K562 (cell line): ENCODE measurements around the gene A4GNT. TPM values are rescaled to one million over a fixed set of nuclear protein-coding genes. Genes with fewer than 3 reads are reported as not detected.

Experiments
- ATAC-seq: fragments of 200-7000 bp; cut with Tn5 transposase; 3 replicates; pipeline ENCODE4 v1.9.1; 2020; ENCODE audit warnings: moderate library complexity
- BruUV-seq: library from RNA; stranded (reverse); fragments of 400-500 nt; replicated peaks from 2 replicates; lab custom pipeline; 2021; lab: Mats Ljungman, UMichigan
- CTCF ChIA-PET: fragments of 300-600 bp; formaldehyde crosslinking; extraction: SDS; loops from one replicate; lab custom pipeline; 2021; ENCODE audit warnings: low intra/inter-chr PET ratio; lab: Yijun Ruan, JAX
- POLR2A ChIA-PET: fragments of 300-600, 350-650 bp; sonication (Branson Sonifier 250); formaldehyde crosslinking; extraction: SDS; loops from one replicate; lab custom pipeline; 2021; ENCODE audit warnings: antibody characterized with exemption, inconsistent platforms; lab: Yijun Ruan, JAX
- DNase-seq, 4 experiments: peaks; one replicate each; pipeline versions ENCODE4 v3.0.0 to v3.0.0-alpha.2; 2011 to 2018; ENCODE audit warnings: low spot score in 3 of 4, mixed read lengths in 3 of 4; ENCODE audit errors: extremely low read depth in 1 of 4
- FAIRE-seq: peaks from 2 replicates; lab custom pipeline; 2011; peaks lifted over from hg19 to GRCh38; lab: Jason Lieb, UNC
- H2AFZ ChIP-seq: 2 replicates; pipeline ENCODE4 v1.6.0; 2011; ENCODE audit warnings: low read depth, low read length, control low read depth, inconsistent platforms
- H3K27ac ChIP-seq: fragments of 200-600 bp; 3 replicates; pipeline ENCODE4 v1.8.0; 2011; ENCODE audit warnings: low read depth, mild to moderate bottlenecking, control low read depth, inconsistent platforms, low read length, moderate library complexity, mixed read lengths; ENCODE audit errors: extremely low read depth
- H3K27me3 ChIP-seq, 2 experiments: fragments of 300-600 bp in 1 of 2; 2 replicates in 1 of 2; 3 replicates in 1 of 2; pipeline versions ENCODE4 v1.6.0 to v1.8.0; 2011; ENCODE audit warnings: inconsistent platforms in 2 of 2, low read length in 2 of 2, mild to moderate bottlenecking in 1 of 2, mixed read lengths in 1 of 2, moderate library complexity in 1 of 2; ENCODE audit not compliant: control insufficient read depth in 2 of 2, insufficient read depth in 2 of 2
- H3K36me3 ChIP-seq: fragments of 300-600 bp; 3 replicates; pipeline ENCODE4 v1.8.0; 2011; ENCODE audit warnings: mild to moderate bottlenecking, low read length, inconsistent platforms; ENCODE audit not compliant: control insufficient read depth, insufficient read depth
- H3K4me1 ChIP-seq, 2 experiments: fragments of 200-600 bp in 1 of 2; replicated peaks in 1 of 2; 2 replicates in 1 of 2; 3 replicates in 1 of 2; pipeline versions ENCODE4 v1.5.1 to v1.8.0; 2011; ENCODE audit warnings: inconsistent platforms in 2 of 2, low read length in 2 of 2, mild to moderate bottlenecking in 1 of 2, mixed read lengths in 1 of 2, moderate library complexity in 1 of 2; ENCODE audit not compliant: control insufficient read depth in 2 of 2, insufficient read depth in 2 of 2
- H3K4me2 ChIP-seq: 2 replicates; pipeline ENCODE4 v1.6.1; 2011; ENCODE audit warnings: low read length, control low read depth, inconsistent platforms, mixed read lengths; ENCODE audit not compliant: insufficient read depth
- H3K4me3 ChIP-seq: fragments of 200-600 bp; sonication (generic), shearing (Covaris generic); 2 replicates; pipeline ENCODE4 v1.5.1; 2016; ENCODE audit warnings: control low read depth, inconsistent platforms
- H3K79me2 ChIP-seq: fragments of 200-600 bp; 3 replicates; pipeline ENCODE4 v1.8.0; 2011; ENCODE audit warnings: low read length, inconsistent platforms; ENCODE audit not compliant: control insufficient read depth, insufficient read depth
- H3K9ac ChIP-seq, 2 experiments: 2 replicates each; pipeline versions ENCODE4 v1.6.0 to v1.6.1; 2011; ENCODE audit warnings: low read depth in 2 of 2, low read length in 2 of 2, control low read depth in 1 of 2, inconsistent platforms in 1 of 2, mild to moderate bottlenecking in 1 of 2, mixed read lengths in 1 of 2; ENCODE audit not compliant: insufficient read depth in 1 of 2
- H3K9me1 ChIP-seq: one replicate; pipeline ENCODE4 v1.6.0; 2011; ENCODE audit warnings: inconsistent platforms, mild to moderate bottlenecking, low read length, moderate library complexity; ENCODE audit not compliant: control insufficient read depth, insufficient read depth
- H3K9me3 ChIP-seq: replicated peaks from 2 replicates; pipeline ENCODE4 v1.5.1; 2011; ENCODE audit warnings: low read depth, low read length, inconsistent platforms; ENCODE audit not compliant: control insufficient read depth, insufficient read depth
- H4K20me1 ChIP-seq: replicated peaks from 2 replicates; pipeline ENCODE4 v1.6.1; 2011; ENCODE audit warnings: low read length, inconsistent platforms, mixed read lengths; ENCODE audit not compliant: control insufficient read depth, insufficient read depth
- CUX1 ChIP-seq: fragments of 200-800 bp; sonication (Bioruptor generic); IDR thresholded peaks from 2 replicates; pipeline ENCODE4 v1.6.1; 2016; ENCODE audit warnings: missing genetic modification characterization, missing compliant biosample characterization
- HOMEZ ChIP-seq: fragments of 250-450 bp; sonication (Bioruptor Pico); IDR thresholded peaks from 2 replicates; pipeline ENCODE4 v1.4.0; 2020; ENCODE audit warnings: mild to moderate bottlenecking, moderate library complexity
- WGBS: fragments of 100-300 bp; shearing (Covaris generic); methylation state at CpG from one replicate; pipeline ENCODE4 v1.1.6; 2016; ENCODE audit warnings: low coverage, mixed read lengths; ENCODE audit not compliant: insufficient coverage; ENCODE audit errors: missing lambda C conversion rate; 5-methylcytosine and 5-hydroxymethylcytosine counted together
- in situ Hi-C: fragments of 300-500 bp; cut with MboI; formaldehyde crosslinking; loops from 4 replicates; pipeline ENCODE4 v1.15.0; 2018; ENCODE audit warnings: inconsistent platforms, mixed read lengths
- intact Hi-C: fragments of 100-400 bp; cut with micrococcal nuclease; formaldehyde crosslinking; loops from 2 replicates; pipeline ENCODE4 v1.14.2; 2022
- polyA plus RNA-seq, 8 experiments: library from polyadenylated mRNA; depleted of rRNA in 4 of 8; stranded (reverse) in 5 of 8; unstranded in 3 of 8; fragments of >200 nt; fragmentation: Nextera tagmentation in 2 of 8; fragmentation: Illumina TruSeq in 1 of 8; extraction: Ambion mirVana in 2 of 8; extraction: Trizol in 1 of 8; gene quantifications; 2 replicates each; pipeline versions ENCODE4 v1.2.1 to v1.2.3, GENCODE V29; 2011 to 2014; ENCODE audit warnings: inconsistent platforms in 1 of 8, missing spikeins in 1 of 8
- total RNA-seq, 7 experiments: library from RNA; depleted of rRNA in 6 of 7; stranded (reverse); fragments of >200 nt in 6 of 7; fragmentation: Illumina TruSeq in 2 of 7; extraction: Trizol in 2 of 7; gene quantifications; 2 replicates each; pipeline versions ENCODE4 v1.2.1 to v1.2.3, GENCODE V29; 2011 to 2021; ENCODE audit warnings: low replicate concordance in 1 of 7

A4GNT gene
- total and polyA plus RNA-seq, 9 of the 15 experiments (the other 6 are each of a cell fraction or from before 2014, with no cell fraction given), result not detected

- Histone ChIP-seq H3K4me2 (no peak overlapping the region), H3K4me3 (no peak overlapping the region), H3K27me3 (peaks cover 0 to 16% of the 10 kb centered on the region in 2 experiments; a peak in 2 of 5 replicates), H3K79me2 (no peaks in the 10 kb centered on the region), H3K36me3 (no peaks in the 10 kb centered on the region), H3K9ac (no peak overlapping the region), H2AFZ (no peak overlapping the region), H4K20me1 (no peaks in the 10 kb centered on the region), H3K9me3 (no peaks in the 10 kb centered on the region), H3K9me1 (no peaks in the 10 kb centered on the region), H3K27ac (no peak overlapping the region), H3K4me1 (peaks cover 0 to 6% of the 10 kb centered on the region in 2 experiments; a peak in 1 of 5 replicates)
- ChIA-PET CTCF (no interaction called here), POLR2A (interaction anchor here (1.0 kb wide), 1 partner anchor 9 kb away, joined by 3 read pairs; no protein-coding TSS in a partner anchor)
- DNase-seq (no peak), ATAC-seq (no peak), FAIRE-seq (no peak)
- no TSS peak for BruUV-seq
- in situ Hi-C loops (no loop called here), intact Hi-C loops (no loop called here)
- TF ChIP-seq HOMEZ (CRISPR knock-in tag) (no peak), CUX1 (CRISPR knock-in tag) (no peak)
- WGBS, result 1% methylated on average over 19 of the region's 19 CpGs
These were observed 28.7 kb downstream of the A4GNT start for GRCh38 chr3:138103466-138103865.
